GM18526 (cell line): ENCODE measurements around the gene CHST11.

Source experiments
- POLR2A ChIP-seq: IDR thresholded peaks from 3 replicates; pipeline ENCODE4 v1.6.1; 2011; ENCODE audit not compliant: insufficient read length; ENCODE audit errors: extremely low read depth

CHST11 gene

DNA sequence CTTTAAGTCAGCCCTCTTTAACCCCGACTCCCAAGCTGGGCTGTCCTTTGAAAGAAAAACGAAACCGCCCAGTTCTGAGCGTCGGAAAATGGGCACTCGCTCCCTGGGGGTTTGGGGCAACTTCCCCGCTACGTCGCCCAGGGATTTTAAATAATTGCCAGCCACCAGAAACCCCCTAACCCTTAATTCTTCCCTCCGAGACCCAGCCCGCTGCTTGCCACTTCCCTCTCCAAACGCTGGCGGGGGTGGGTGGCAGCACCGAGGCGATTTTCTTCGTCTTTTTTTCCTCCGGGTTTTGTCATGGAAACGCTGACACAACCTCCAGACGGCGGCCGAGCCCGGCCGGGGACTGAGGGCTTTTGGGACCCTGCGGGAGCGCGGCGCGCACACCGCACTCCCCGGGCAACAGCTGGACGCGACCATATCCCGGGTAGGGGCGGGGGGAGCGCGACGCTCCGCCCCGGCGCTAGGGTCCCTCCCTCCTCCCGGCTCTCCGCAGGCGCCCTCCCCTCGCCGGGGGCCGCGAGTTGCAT lies at the start of gene CHST11:
CHST11 (plus strand) TSS at position 532 of the 533 bp plus-strand sequence.
- TF ChIP-seq POLR2A, result no peak

DNA sequence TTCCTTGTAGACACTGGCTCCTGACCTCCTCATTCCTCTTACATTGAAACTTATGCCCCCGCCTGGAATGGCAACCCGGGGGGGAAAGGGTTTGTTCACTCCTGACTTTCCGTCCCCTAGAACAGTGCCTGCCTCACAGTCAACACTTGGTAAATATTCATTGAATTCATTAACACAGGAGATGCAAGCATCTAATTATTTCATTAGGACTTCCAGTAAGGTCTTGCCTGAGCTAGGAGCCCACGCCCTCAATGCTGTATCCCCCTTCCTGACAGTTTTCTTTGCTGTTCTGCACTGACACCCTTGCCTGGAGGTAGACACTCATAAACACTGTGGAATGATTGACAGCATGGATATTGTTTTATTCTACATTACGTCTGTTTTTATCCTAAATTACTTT lies 49.3 kb upstream of the CHST11 start:
- no peak for TF ChIP-seq POLR2A

DNA sequence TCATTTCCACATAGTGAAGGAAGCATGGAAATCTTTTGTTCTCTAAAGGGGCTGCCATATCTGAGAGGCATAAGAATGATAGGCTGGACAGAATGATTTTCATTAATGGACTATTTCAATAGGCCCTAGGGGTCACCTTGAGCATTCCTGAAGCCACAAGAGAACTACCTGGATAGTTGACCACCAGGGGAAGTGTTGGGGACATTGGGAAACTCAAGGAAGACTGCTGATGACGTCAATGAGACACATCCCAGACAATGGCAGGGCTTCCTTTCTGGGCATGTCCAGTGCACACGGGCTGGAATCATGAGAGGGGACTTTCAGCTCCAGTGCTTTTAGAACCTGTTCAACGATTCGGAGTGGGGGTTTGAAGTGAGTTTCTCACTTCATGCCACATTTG lies 48.8 kb upstream of the CHST11 start:
- no peak for TF ChIP-seq POLR2A

DNA sequence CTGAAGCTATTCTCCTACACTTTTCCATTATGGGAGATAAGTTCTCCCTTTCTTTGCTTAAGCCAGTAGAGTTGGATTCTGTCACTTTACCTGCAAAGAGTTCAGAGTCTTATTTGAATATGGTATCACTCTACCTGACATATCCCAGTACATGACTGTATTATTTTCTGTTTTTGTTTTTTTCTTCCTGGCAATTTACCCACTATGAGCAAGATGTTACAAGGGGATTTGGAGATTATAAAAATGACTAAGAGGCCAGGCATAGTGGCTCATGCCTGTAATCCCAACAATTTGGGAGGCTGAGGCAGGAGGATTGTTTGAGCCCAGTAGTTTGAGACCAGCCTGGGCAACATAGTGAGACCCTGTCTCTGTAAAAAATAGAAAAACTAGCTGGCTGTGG lies 46.4 kb upstream of the CHST11 start:
- no peak for TF ChIP-seq POLR2A

DNA sequence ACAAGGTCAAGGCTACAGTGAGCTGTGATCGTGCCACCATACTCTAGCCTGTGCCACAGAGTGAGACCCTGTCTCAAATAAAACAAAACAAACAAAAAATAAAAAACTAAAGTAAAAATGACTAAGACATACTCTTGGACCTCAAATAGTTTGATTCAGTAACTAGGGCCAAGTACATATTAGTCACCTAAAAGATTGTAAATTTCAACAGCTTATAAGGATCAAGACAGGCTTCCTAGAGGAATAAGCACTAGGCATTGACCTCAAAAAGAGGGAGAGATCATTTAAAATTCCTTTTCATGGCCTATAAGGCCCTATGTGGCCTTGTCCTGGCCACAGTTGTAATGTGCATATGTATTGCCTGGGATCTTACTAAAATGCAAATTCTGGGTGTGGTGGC lies 46.0 kb upstream of the CHST11 start:
- no peak for TF ChIP-seq POLR2A

DNA sequence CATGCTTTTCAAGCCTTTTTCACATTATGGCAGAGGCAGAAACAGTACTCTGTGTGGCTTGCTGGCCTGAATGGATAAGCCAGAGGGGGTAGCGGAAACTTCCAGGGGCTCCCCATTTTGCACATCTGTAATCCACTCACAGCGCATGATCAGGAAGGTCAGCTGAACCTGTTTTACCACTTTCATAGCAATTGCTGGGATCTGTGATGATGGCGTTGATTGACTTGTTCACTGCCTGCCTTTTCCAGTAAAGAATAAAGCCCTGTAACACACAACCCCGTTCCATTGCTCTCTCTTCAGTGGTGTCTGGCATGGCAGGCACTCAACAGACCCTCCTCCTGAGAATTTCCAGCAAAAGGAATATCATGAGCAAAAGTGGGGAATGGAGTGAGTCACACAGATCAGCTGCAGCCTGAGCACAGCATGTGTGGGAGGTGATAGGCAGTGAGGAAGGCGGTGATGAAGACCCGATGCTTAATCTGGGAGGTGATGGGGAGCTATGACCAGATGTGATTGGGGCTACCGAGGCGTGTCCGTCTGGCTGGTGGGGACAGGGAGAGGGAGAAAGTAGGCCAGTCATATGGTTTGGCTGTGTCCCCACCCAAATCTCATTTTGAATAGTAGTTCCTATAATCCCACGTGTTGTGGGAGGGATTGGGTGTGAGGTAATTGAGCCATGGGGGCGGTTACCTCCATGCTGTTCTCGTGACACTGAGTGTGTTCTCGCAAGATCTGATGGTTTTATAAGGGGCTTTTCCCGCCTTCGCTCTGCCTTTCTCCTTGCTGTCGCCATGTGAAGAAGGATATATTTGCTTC lies 44.7 kb upstream of the CHST11 start:
- no peak for TF ChIP-seq POLR2A

DNA sequence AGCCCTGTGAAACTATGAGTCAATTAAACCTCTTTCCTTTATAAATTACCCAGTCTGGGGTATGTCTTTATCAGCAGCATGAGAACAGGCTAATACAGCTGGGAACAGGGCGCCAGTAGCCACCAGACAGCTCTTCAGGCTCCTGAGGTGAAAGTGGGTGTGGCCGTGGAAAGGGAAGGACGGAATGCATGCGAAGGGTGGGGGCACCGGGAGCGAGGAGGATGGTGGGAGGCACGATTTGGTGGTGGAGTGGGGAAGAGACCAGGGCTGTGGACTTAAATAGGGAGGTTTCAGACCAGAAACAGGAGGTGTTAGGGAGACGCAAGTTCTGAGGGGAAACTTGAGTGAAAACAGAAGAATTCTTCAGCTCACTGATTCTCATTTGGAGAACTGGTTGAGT lies 44.1 kb upstream of the CHST11 start:
- no peak for TF ChIP-seq POLR2A

DNA sequence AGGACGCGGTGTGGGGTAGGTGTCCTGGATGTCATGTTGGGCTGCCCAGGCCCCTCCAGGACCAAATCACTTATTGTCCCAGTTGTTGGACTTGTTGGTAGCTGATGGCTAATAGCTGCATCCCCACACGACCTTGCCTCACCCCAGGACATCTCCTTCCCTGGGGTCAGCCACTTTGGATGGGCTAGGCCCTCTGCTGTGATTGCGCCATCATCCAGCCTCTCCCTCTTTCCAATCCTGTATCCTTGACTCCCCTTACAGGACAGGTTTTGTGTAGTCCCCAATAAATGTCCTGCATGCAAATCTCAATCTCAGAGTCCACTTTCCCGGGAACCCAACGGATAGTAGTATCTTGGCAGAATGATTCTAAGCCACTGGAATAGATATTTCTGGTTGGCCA lies 43.4 kb upstream of the CHST11 start:
- TF ChIP-seq POLR2A, result no peak

DNA sequence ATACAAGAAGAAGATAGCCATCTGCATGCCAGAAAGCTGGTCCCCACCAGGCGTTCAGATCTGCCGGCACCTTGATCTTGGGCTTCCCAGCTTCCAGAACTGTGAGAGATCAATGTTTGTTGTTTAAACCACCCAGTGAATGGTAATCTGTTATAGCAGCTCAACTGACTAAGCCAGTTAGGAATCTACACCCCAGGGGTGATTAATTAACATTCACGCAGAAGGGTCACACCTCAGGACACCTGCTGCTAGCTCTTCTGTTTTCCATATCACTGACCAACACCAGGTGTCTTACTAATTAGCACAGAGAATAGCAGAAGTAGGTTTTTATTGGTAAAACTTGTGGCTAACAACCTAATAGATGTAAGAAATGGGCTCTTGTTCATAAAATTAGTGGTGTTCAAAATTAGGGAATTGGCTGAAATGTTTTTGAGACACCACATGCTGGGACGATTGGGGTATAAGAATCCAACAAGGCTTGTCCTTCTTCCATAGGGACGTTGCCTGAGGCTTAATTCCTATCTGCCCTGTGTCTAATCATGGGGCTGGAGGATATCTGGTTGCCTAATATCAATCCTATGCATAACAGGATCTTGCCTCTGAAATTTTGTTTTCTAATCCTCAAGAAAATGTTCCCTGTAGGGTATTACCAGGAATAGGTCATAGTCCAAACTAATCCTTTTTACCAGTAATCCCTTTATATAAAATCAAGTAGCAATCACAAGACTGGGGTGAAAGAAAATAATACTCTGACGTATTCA lies 42.0 kb upstream of the CHST11 start:
- TF ChIP-seq POLR2A, result no peak

DNA sequence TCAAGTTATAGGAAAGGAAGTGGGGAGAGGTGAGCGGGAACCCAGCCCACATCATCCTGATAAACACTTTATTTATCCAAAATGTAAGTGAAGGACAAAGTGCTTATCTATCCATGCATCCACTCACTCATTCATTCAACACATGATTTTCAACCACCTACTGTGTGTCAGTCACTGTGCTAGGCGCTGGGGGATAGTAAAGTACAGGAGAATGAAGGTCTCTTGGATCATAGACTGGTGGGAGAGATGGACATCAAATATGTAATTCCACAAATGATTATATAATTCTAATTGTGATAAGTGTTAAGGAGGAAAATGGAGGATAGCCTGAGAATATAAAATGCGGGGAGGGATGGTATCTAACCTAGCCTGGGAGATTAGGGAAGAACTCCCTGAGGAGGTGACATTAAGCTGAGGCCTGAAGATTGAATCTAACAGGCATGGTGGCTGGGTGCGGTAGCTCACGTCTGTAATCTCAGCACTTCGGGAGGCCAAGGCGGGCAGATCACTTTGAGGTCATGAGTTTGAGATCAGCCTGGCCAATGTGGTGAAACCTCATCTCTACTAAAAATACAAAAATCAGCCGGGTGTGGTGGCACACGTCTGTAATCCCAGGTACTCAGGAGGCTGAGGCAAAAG lies 41.3 kb upstream of the CHST11 start:
- TF ChIP-seq POLR2A, result no peak

DNA sequence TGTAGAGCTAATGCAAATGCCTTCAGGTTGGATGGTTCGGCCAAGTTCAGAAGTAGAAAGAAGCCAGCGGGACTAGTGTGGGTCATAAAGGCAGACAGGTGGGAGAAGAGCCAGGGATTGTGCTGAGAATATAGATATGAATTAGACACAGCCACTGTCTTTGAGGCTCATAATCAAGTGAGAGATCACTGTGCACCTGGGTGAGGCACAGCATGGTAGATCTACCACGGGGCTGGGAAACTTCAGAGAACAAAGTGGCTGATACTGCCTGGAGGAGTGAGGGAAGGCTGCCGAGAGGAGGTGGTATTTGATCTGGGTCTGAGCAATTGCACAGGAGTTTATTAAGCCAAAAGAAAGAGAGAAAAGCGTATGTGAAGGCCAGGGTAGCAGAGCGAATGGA lies 40.6 kb upstream of the CHST11 start:
- no peak for TF ChIP-seq POLR2A

DNA sequence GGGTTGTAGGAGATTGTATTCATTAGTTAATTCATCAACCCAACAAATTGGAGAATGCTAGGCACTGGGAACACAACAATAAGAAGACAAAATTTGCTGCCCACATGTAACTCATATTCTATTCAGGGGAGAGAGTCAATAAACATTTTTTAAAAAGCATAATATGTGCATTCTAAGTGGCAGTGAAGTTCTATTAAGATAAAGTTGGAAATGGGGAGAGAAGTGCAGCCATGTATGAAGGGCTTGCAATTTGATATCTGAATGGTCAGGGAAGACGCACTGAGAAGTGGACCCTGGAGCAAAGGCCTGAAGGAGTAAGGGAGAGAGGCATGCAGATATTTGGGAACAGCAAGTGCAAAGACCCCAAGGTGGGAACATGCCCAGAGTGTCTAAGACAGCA lies 40.2 kb upstream of the CHST11 start:
- no peak for TF ChIP-seq POLR2A

DNA sequence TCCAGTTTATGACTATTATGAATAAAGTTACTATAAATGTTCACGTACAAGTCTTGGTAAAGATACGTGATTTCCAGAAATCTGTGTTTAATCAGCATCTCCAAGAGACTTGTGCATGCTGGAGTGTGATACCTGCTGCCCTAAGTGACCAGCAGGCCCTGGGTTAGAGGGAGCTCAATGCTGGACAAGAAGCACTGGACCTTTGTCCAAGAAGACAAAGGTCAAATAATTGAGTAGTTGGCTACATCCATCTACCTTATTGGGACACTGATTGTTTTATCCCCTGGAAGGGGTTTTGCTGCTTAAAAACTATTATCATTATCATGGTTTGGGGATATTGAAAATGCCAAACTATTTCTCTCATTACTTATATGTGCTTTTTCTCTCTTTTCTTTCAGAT lies 37.0 kb upstream of the CHST11 start:
- no peak for TF ChIP-seq POLR2A

DNA sequence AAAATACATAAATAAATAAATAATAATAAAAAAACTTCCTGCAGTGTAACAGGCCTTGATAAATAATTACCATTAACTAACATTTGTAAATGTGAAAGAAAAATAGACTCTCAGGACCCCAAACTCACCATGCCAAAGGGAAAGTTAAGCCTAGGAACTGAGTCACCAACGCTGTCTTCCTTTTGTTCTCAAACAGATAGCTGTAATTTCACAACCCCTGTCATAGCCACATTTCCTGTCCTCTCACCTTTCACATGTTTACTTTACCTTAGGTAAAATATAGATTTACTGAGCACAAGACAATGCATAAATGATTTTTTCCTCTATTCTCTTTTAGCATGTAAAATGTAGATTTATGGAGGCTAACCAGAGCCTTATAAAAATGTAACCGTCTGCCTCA lies 35.9 kb upstream of the CHST11 start:
- TF ChIP-seq POLR2A, result no peak

DNA sequence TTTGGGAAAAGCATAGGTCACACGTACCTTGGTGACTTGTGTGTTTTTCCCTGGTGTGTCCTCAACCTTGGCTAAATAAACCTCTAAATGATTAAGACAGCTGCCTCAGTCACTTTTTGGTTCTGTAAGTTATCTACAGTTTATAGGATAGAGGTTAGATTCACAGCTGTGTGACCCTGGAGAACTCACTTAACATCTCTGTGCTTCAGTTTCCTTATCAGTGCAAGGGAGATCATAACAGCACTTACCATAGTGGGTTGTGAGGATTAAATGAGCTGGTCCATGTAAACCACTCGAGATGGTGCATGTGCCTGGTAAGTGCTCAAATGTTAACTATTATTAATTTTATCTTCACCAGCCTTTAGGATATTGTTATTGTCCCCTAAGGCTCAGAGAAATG lies 35.4 kb upstream of the CHST11 start:
- TF ChIP-seq POLR2A, result no peak

DNA sequence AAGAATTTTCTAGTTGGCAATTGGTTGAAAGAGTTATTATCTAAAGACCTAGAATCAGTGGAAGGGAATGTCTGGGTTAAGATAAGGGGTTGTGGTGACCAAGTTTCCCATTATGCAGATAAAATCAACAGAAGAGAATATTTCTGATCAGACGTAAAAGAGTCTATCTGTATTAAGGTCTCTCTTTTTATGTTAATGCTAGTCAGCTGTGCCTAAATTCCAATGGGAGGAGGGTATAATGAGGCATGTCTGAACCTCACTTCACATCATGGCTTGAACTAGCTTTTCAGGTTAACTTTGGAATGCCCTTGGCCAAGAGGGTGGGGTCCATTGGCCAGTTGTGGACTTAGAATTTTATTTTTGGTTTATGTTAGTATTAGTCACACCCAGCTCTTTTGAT lies 34.3 kb upstream of the CHST11 start:
- no peak for TF ChIP-seq POLR2A
